GM19193 (cell line): ENCODE measurements around the gene PLEKHA8.

Experiments
- POLR2A ChIP-seq: IDR thresholded peaks from 4 replicates; pipeline ENCODE4 v1.6.1; 2011; ENCODE audit not compliant: insufficient read depth, insufficient read length; ENCODE audit errors: extremely low read depth

Gene PLEKHA8

GRCh38 chr7:30069096-30069867 is 41.1 kb downstream of the PLEKHA8 start:
- no peak for TF ChIP-seq POLR2A

GRCh38 chr7:30070052-30070451 is 41.8 kb downstream of the PLEKHA8 start:
- no peak for TF ChIP-seq POLR2A

GRCh38 chr7:30072735-30073134 is 44.5 kb downstream of the PLEKHA8 start:
- TF ChIP-seq POLR2A = no peak

GRCh38 chr7:30074422-30075030 is 46.3 kb downstream of the PLEKHA8 start:
- TF ChIP-seq POLR2A = no peak

GRCh38 chr7:30076411-30076810 is 48.2 kb downstream of the PLEKHA8 start:
- no peak for TF ChIP-seq POLR2A

GRCh38 chr7:30078280-30078679 is 50.1 kb downstream of the PLEKHA8 start:
- TF ChIP-seq POLR2A = no peak

GRCh38 chr7:30079880-30080279 is 51.7 kb downstream of the PLEKHA8 start:
- no peak for TF ChIP-seq POLR2A

- TF ChIP-seq POLR2A = no peak
Observed at GRCh38 chr7:30080818-30081217, 52.6 kb downstream of the PLEKHA8 start.

GRCh38 chr7:30082686-30083085 is 54.5 kb downstream of the PLEKHA8 start:
- no peak for TF ChIP-seq POLR2A

- TF ChIP-seq POLR2A = no peak
Observed at GRCh38 chr7:30083334-30083733, 55.1 kb downstream of the PLEKHA8 start.

GRCh38 chr7:30084212-30084611 is 56.0 kb downstream of the PLEKHA8 start:
- no peak for TF ChIP-seq POLR2A

GRCh38 chr7:30086529-30086928 is 58.3 kb downstream of the PLEKHA8 start:
- no peak for TF ChIP-seq POLR2A

- TF ChIP-seq POLR2A = no peak
Observed at GRCh38 chr7:30087371-30087770, 59.2 kb downstream of the PLEKHA8 start.

- TF ChIP-seq POLR2A = no peak
Observed at GRCh38 chr7:30088362-30088761, 60.1 kb downstream of the PLEKHA8 start.

- TF ChIP-seq POLR2A = no peak
Observed at GRCh38 chr7:30090111-30090510, 61.9 kb downstream of the PLEKHA8 start.

- TF ChIP-seq POLR2A = no peak
Observed at GRCh38 chr7:30091491-30091912, 63.3 kb downstream of the PLEKHA8 start.
